ENCODE data around the gene GTF3C5.
"Not testable (repeated sequence)": the region's sequence is repeated elsewhere in the genome, so short reads cannot be mapped to it uniquely, and the experiment has no call there.

The GTF3C5 gene

GRCh38 chr9:133055788-133056420 is 25.1 kb downstream of the GTF3C5 start:
- no peak for DNase-seq (ENCODE audit: low read depth)

GRCh38 chr9:133056533-133056932 is 25.7 kb downstream of the GTF3C5 start:
- no peak for DNase-seq (ENCODE audit: low read depth)

GRCh38 chr9:133057006-133057405 is 26.2 kb downstream of the GTF3C5 start:
- no peak for DNase-seq (ENCODE audit: low read depth)

GRCh38 chr9:133057553-133057952 is 26.8 kb downstream of the GTF3C5 start:
- DNase-seq (ENCODE audit: low read depth) = no peak

- no peak for DNase-seq (ENCODE audit: low read depth)
Observed at GRCh38 chr9:133058071-133058470, 27.3 kb downstream of the GTF3C5 start.

- DNase-seq (ENCODE audit: low read depth) = no peak
Observed at GRCh38 chr9:133058550-133059320, 27.9 kb downstream of the GTF3C5 start.

GRCh38 chr9:133059623-133060022 is 28.8 kb downstream of the GTF3C5 start:
- no peak for DNase-seq (ENCODE audit: low read depth)

GRCh38 chr9:133060417-133060841 is 29.6 kb downstream of the GTF3C5 start:
- no peak for DNase-seq (ENCODE audit: low read depth)

- DNase-seq (ENCODE audit: low read depth) = not testable (repeated sequence)
Observed at GRCh38 chr9:133061019-133061763, 30.4 kb downstream of the GTF3C5 start.

- DNase-seq (ENCODE audit: low read depth) = not testable (repeated sequence)
Observed at GRCh38 chr9:133061764-133062145, 31.0 kb downstream of the GTF3C5 start, which contains the start of gene CEL. TSS of gene CEL (plus strand) at chr9:133061981. CDS start at chr9:133062003, 22 bp downstream.

- DNase-seq (ENCODE audit: low read depth) = not testable (repeated sequence)
Observed at GRCh38 chr9:133062569-133062968, 31.8 kb downstream of the GTF3C5 start.

- no peak for DNase-seq (ENCODE audit: low read depth)
Observed at GRCh38 chr9:133063159-133063499, 32.3 kb downstream of the GTF3C5 start.

GRCh38 chr9:133063500-133064231 is 32.9 kb downstream of the GTF3C5 start:
- DNase-seq (ENCODE audit: low read depth) = no peak

- DNase-seq (ENCODE audit: low read depth) = no peak
Observed at GRCh38 chr9:133064241-133065069, 33.7 kb downstream of the GTF3C5 start.

- DNase-seq (ENCODE audit: low read depth) = no peak
Observed at GRCh38 chr9:133065070-133065388, 34.2 kb downstream of the GTF3C5 start.

- DNase-seq (ENCODE audit: low read depth) = no peak
Observed at GRCh38 chr9:133066181-133066983, 35.6 kb downstream of the GTF3C5 start.

GRCh38 chr9:133067006-133067405 is 36.2 kb downstream of the GTF3C5 start:
- DNase-seq (ENCODE audit: low read depth) = no peak

GRCh38 chr9:133067813-133068212 is 37.0 kb downstream of the GTF3C5 start:
- DNase-seq (ENCODE audit: low read depth) = no peak

GRCh38 chr9:133068431-133068830 is 37.6 kb downstream of the GTF3C5 start:
- DNase-seq (ENCODE audit: low read depth) = not testable (repeated sequence)

GRCh38 chr9:133070500-133070961 is 39.7 kb downstream of the GTF3C5 start:
- not testable (repeated sequence) for DNase-seq (ENCODE audit: low read depth)
